HG02970 (cell line): ENCODE measurements around the gene SLC35F3.

Experiments used
- ATAC-seq: cut with Tn5 transposase; IDR thresholded peaks from one replicate; pipeline ENCODE4 v1.9.1; 2021; ENCODE audit warnings: mild to moderate bottlenecking, moderate library complexity, moderate number of reproducible peaks; ENCODE audit not compliant: unreplicated experiment, low FRiP score

The SLC35F3 gene

DNA sequence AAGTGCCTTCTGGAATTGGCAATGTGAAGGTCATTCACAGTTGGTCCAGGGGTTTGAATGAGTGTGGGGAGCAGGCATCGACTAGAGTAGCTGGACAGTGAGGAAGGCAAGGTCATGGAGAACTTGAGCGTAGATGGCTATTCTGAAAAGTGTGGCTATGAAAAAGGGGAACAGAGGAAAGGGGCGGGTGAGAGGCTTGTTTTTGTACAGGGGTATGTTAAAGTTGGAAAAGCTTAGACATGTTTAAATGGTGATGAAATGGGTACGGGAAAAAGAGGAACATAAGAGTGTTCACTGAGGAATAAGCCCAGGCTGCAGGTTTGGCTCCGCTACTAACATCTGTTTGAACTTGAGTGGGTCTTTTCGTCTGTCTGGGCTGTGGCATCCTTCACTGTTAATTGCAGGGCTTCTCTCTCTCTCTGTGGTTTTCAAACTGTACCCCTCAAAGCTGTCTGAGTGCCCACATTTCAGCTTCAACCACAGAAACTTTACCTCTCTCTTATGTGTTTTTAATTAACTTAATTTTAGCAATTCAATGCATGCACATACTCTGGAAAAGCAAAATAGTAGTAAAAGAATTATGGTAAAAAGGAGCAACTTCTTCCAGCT is 398.0 kb downstream of the SLC35F3 start:
- no peak for ATAC-seq

DNA sequence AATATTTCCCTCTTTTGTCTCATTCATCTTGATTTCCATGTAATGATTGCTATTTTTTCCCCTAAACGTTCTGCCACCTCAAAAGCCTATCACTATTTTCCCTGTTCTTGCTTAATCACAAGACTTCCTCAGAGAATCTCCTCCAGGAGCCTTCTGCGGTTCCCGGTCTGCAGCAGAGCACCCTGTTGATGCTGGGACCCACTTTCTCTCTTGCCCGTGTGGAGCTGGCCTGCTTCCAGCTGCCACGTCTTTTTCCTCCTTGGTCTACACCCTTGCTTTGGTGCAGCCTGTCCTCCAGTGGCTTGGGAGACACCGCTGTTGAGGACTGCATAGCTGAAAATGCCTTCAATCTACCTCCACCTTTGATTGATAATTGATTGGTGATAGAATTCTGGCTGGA is 398.8 kb downstream of the SLC35F3 start:
- ATAC-seq = no peak

DNA sequence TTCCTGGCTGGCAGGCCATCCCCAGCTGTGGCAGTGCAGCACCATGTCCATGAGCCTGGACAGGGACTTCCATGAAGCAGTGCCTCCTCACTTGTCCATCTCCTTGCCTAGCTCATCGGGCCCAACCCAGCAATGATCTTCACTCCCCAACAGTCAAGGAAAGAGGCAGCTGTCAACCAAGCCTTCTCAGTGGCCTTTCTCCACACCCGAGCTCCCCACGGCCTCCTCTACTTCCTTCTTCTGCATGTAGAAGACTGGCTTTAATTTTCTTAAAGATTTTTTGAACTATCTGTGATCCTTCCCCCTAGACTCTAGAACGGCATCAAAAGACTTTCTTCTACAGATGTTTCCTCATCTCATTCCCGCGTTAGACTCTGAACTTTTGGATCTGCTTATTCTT is 403.2 kb downstream of the SLC35F3 start:
- no peak for ATAC-seq

DNA sequence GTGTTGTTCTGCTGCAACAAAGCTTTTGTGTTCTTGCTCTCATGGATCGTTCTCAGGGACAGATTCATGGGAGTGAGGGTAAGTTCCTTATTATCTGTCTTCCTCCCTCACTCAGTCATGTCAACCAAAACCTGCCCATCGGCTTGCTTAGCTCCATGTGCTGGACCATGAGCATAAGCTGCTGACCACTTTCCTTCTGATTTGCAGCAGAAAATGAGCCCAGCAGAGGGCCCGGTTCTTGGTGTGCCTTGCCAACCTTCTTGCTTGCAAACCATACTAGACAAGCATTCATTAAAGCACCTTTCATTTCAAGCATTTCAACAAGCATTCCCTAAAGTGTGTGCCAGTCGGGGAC is 404.7 kb downstream of the SLC35F3 start:
- no peak for ATAC-seq

DNA sequence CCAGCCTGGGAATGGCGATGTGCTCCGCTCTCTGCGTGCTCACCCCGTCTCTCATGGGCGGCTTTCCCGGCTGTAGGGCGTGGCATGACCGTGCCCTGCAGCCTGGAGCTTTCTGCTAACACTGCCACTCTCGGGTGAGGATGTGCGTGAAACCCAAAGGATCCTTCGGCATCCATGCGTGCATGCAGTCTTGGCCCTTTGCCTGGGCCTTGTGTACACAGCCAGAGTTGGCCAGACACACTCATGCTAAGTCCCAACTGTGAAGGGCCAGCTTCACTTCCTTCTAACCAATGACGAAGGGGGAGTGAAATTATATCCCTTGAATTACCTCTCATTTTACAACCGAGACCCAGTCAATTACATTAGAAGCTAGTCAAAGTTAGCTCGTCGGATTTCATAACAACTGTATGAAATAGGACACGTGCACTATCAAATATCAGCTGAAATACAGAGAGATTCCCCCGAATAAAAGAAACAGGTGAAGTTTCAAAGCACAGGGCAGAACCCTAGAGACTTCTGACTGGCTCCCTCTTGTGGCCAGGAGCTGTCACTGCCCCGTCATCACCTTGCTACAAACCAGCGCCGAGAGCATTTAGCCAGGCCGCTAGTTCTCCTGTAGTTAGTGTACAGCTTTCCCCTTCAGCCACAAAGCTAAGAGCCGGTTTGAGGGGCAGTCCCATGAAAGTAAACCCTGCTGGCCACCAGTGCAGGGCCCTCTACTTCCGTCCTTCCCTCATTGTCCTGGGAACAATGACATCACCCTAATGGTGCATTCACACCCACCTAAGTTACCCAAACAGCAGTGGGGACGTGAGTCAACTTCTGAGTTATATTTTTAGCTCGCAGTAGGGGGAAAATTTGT is 405.4 kb downstream of the SLC35F3 start:
- ATAC-seq = peak; percentile 82

- no peak for ATAC-seq
These were observed 406.0 kb downstream of the SLC35F3 start for GRCh38 chr1:234310460-234310817.

DNA sequence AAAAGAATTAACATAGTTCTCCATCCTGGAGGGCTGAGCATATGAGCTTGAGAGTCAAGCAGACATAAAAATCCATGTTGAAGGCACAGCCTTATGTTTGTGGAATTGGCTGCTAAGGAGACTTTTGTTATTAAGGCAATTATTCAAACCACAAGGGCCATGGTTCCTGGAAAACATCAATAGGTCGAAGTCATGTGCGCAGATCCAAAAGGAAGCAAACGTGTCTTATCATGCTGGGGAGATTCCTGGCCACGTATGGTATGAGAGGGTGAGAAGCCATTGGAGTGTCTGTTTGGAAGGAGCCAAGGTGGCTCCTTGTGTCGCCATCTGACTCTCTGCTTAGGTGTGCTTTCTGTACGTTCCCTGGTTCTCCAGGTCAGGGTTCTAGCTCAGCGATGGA is 406.9 kb downstream of the SLC35F3 start:
- no peak for ATAC-seq

GRCh38 chr1:234313171-234313570 is 408.7 kb downstream of the SLC35F3 start:
- ATAC-seq = no peak

- ATAC-seq = no peak
These were observed 410.6 kb downstream of the SLC35F3 start for GRCh38 chr1:234315091-234315541.

- ATAC-seq = no peak
These were observed 411.1 kb downstream of the SLC35F3 start for GRCh38 chr1:234315588-234315987.

DNA sequence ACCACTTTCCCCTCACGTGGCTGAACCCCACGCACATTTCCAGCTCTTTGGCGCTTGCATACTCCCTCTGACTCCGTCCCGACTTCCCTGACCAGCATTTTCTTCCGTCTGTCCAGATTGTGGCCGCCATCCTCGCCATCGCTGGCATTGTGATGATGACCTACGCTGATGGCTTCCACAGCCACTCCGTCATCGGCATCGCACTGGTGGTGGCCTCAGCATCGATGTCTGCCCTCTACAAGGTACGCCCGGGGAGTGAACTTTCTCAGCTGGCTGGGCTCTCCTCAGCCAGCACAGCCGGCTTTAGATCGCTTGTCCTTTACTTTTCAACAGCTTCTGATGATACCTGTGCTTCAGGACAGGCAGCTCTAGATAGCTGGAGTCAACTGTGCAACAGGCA is 412.0 kb downstream of the SLC35F3 start:
- ATAC-seq = no peak

DNA sequence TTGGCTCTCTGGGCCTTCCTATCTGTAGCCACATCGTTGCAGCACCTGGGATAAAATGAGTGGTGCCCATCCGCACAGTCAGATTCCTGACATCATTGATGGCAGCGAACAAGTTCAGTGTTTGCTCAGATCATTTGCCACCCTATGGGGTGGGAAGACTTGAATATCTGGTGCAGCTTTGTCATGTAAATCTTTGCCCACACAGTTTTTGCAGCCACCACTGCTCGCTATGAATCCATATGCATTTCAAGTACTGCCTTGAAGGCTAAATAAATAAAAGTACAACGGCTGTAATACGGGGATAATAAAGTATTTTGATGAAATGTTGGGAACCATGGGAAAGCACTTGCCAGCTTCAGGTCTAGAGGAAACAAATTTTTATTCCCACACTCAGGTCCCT is 412.5 kb downstream of the SLC35F3 start:
- no peak for ATAC-seq

DNA sequence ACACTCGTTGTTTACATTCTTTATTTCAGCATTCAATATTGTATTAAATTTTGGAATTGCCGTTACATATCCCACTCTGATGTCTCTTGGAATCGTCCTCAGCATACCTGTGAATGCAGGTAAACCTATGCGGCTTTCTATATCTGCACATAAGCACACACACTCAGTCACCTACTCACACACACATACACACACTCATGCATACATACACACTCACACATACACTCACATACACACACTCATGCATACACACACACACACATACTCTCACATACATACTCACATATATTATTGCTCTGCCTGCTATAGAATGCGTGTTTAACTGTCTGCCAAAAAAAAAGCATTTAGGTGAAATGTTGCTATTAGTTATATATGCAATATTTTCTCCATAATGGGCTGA is 415.6 kb downstream of the SLC35F3 start:
- ATAC-seq = no peak

- no peak for ATAC-seq
These were observed 416.1 kb downstream of the SLC35F3 start for GRCh38 chr1:234320549-234320948.

GRCh38 chr1:234321231-234321630 is 416.8 kb downstream of the SLC35F3 start:
- no peak for ATAC-seq

DNA sequence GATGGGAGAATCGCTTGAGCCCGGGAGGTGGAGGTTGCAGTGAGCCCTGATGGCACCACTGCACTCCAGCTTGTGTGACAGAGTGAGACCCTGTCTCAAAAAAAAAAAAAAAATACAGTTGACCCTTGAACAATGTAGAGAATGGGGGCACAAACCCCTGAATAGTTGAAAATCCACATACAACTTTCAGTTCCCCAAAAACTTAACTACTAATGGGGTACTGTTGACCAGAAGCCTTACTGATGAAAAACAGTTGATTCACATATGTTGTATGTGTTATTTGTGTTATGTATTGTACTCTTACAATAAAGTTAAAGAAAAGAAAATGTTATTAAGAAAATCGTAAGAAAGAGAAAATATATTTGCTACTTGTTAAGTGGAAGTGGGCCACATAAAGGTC is 417.6 kb downstream of the SLC35F3 start:
- ATAC-seq = no peak

DNA sequence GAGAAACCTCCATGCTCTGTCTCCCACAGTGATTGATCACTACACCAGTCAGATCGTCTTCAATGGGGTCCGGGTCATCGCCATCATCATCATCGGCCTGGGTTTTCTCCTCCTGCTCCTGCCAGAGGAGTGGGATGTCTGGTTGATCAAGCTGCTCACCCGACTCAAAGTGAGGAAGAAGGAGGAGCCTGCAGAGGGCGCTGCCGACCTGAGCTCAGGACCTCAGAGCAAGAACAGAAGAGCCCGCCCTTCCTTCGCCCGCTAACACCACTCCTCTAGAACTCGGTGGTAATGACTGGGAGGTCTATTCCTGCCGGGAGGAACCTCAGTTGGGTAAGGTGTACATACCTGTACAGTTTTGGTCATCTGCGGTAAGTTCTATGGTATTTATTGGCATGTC is 418.5 kb downstream of the SLC35F3 start:
- ATAC-seq = no peak

- no peak for ATAC-seq
These were observed 420.3 kb downstream of the SLC35F3 start for GRCh38 chr1:234324821-234325220.

GRCh38 chr1:234325878-234326496 is 421.5 kb downstream of the SLC35F3 start:
- ATAC-seq = no peak

GRCh38 chr1:234326497-234327366 is 422.3 kb downstream of the SLC35F3 start:
- ATAC-seq = peak; percentile 66
